ENCODE results near the gene PHC2.

Gene PHC2

DNA sequence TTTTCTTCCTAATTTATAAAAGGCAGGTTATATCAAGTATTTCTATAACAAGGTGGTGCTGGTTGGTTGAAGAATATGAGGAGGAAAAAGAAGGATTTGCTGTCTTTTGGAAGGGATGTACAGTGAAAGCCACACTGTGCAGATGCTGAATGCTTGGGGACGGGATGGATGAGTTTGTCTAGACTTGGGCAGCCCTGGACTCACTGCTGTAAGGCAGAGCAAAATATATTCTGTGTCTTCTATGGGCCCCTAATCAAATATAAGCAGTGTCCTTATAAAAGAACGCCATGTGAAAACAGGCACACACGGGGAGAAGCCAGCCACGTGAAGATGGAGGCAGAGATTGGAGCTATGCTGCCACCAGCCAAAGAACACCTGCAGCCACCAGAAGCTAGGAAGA is 47.4 kb downstream of the PHC2 start:
- Histone ChIP-seq H3K36me3 (ENCODE audit: control insufficient read depth in 1 of 2, insufficient read depth in 2 of 2, low read length in 2 of 2) (peaks cover 0 to 4% of the 10 kb centered on the region in 2 donors), H3K9me3 (ENCODE audit: control insufficient read depth in 1 of 2, low read length in 2 of 2) (no peaks in the 10 kb centered on the region), H3K27ac (ENCODE audit: low read length) (no peak overlapping the region), H3K4me3 (ENCODE audit: low read depth in 1 of 2, low read length in 2 of 2) (no peak overlapping the region), H3K4me1 (ENCODE audit: control insufficient read depth in 1 of 2, insufficient read depth in 2 of 2, low read length in 2 of 2) (peaks cover 5 to 11% of the 10 kb centered on the region in 2 donors), H3K27me3 (ENCODE audit: low read depth, low read length) (no peaks in the 10 kb centered on the region)

DNA sequence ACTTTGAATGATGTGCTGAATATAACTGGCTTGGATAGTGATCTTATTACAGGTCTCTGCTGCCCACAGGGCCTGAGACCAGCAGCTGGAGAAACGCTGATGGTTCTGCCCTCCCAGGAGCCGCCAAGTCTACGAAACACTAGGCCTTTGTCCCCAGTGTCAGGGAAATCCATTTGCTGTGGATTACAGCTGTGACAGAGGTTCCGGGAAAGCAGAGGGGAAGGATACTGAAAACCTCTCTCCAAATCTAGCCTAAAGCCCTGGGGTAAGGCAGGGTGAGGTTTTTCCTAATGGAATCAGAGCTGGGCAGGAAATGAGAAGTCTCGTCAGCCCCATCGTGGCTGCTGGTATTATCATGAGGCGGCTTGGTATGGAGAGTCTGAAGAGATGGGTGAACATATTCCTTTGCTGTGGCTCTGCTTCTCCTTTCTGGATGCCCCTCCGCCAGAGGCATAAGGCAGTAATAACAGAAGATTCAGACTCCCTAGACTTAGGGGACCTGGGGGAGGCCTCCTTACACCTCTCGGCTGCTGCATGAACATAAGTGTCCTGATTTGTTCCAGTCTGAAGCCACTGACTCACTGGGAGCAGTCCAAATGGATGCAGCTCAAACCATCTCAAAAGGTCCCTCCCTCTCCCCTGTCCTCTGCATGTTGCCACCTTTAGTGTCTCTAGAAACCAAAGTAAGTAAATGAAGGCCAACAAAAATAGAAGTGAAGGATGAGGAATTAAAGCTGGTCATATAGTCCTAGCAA is 48.1 kb downstream of the PHC2 start:
- H3K36me3 ChIP-seq (ENCODE audit: control insufficient read depth in 1 of 2, insufficient read depth in 2 of 2, low read length in 2 of 2), result peaks cover 0 to 4% of the 10 kb centered on the region in 2 donors
- peak overlapping the region; percentile 16 for H3K27ac ChIP-seq (ENCODE audit: low read length)
- H3K9me3 ChIP-seq (ENCODE audit: control insufficient read depth in 1 of 2, low read length in 2 of 2), result no peaks in the 10 kb centered on the region
- H3K4me3 ChIP-seq (ENCODE audit: low read depth in 1 of 2, low read length in 2 of 2), result no peak overlapping the region
- H3K4me1 ChIP-seq (ENCODE audit: control insufficient read depth in 1 of 2, insufficient read depth in 2 of 2, low read length in 2 of 2), result peaks cover 5 to 11% of the 10 kb centered on the region in 2 donors
- H3K27me3 ChIP-seq (ENCODE audit: low read depth, low read length), result no peaks in the 10 kb centered on the region

DNA sequence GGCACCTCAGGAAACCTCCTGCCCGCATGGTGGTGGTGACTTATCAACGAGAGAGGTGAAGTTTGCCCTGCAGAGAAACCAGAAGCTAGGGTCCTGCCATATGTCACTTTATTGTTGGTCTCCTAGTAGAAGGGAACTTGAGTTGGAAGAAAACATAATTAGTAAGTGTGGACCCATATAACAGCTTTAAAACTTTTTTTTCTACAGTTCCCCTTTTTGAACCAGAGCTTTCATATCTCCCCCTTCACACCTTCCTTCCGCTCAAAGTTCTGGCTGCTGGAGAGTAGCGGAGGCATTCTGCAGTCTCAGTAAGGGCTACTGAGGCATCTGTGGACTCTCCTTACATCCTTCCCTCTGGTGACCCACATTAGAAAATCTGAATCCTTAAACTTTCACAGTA is 48.9 kb downstream of the PHC2 start:
- Histone ChIP-seq H3K27me3 (ENCODE audit: low read depth, low read length) (no peaks in the 10 kb centered on the region), H3K4me1 (ENCODE audit: control insufficient read depth in 1 of 2, insufficient read depth in 2 of 2, low read length in 2 of 2) (peaks cover 3 to 11% of the 10 kb centered on the region in 2 donors), H3K9me3 (ENCODE audit: control insufficient read depth in 1 of 2, low read length in 2 of 2) (no peaks in the 10 kb centered on the region), H3K4me3 (ENCODE audit: low read depth in 1 of 2, low read length in 2 of 2) (no peak overlapping the region), H3K36me3 (ENCODE audit: control insufficient read depth in 1 of 2, insufficient read depth in 2 of 2, low read length in 2 of 2) (peaks cover 0 to 4% of the 10 kb centered on the region in 2 donors), H3K27ac (ENCODE audit: low read length) (no peak overlapping the region)

DNA sequence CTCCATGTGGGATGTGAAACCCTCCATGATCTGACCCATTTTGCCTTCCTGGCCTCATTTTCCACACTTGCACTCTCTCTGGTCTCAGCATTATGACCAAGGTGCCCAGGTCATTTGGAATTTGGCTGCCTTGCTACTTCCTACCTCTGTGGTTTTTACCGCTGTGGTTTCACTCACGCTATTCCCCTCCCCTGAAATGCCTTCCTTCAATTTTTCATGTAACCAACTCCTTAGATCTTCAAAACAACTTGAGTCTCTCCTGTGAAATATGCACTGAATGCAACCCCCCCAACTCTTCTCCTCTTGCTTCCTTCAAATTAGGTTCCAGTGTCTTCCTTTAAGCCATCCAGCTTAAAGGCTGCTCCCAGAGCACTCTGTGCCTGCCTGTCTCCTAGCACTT is 50.1 kb downstream of the PHC2 start:
- Histone ChIP-seq H3K27me3 (ENCODE audit: low read depth, low read length) (no peaks in the 10 kb centered on the region), H3K36me3 (ENCODE audit: control insufficient read depth in 1 of 2, insufficient read depth in 2 of 2, low read length in 2 of 2) (peaks cover 0 to 4% of the 10 kb centered on the region in 2 donors), H3K27ac (ENCODE audit: low read length) (no peak overlapping the region), H3K4me3 (ENCODE audit: low read depth in 1 of 2, low read length in 2 of 2) (no peak overlapping the region), H3K9me3 (ENCODE audit: control insufficient read depth in 1 of 2, low read length in 2 of 2) (no peaks in the 10 kb centered on the region), H3K4me1 (ENCODE audit: control insufficient read depth in 1 of 2, insufficient read depth in 2 of 2, low read length in 2 of 2) (peaks cover 5 to 11% of the 10 kb centered on the region in 2 donors)

DNA sequence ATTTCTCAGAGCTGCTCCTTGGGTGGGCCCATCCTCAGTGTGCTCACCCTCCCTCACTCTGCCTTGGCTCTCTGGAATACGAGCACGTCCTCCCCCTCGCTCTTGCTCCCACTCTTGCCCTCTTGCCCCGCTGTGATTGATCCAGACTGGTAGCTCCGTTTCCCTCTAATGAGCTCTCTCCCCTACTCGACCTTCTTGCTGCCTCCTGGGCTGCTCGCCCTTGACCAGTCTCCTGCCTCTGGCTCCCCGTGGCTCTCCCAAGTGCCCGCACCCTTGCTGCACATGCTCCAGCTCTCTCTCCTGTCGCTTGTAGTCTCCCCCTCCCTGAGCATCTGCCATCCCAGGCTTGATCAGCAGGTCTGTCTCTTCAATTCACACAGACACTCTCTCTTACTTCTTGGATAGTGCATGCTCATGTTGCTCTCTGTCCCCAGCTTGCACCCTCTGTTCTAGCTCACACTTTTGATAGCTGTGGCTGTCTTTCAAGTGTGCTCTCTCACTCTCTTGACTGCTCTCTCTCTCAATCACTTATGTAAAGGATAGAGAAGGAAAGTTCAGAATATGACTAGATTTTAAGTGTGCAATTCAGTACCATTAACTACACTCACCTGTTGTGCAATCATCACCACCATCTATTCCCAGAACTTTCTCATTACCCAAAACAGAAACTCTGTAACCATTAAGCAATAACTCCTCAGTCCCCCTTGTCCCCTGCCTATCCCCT is 51.1 kb downstream of the PHC2 start:
- no peaks in the 10 kb centered on the region for H3K27me3 ChIP-seq (ENCODE audit: low read depth, low read length)
- no peak overlapping the region for H3K27ac ChIP-seq (ENCODE audit: low read length)
- peaks cover 5 to 16% of the 10 kb centered on the region in 2 donors for H3K4me1 ChIP-seq (ENCODE audit: control insufficient read depth in 1 of 2, insufficient read depth in 2 of 2, low read length in 2 of 2)
- no peaks in the 10 kb centered on the region for H3K9me3 ChIP-seq (ENCODE audit: control insufficient read depth in 1 of 2, low read length in 2 of 2)
- H3K4me3 ChIP-seq (ENCODE audit: low read depth in 1 of 2, low read length in 2 of 2), result no peak overlapping the region
- peaks cover 0 to 4% of the 10 kb centered on the region in 2 donors for H3K36me3 ChIP-seq (ENCODE audit: control insufficient read depth in 1 of 2, insufficient read depth in 2 of 2, low read length in 2 of 2)

DNA sequence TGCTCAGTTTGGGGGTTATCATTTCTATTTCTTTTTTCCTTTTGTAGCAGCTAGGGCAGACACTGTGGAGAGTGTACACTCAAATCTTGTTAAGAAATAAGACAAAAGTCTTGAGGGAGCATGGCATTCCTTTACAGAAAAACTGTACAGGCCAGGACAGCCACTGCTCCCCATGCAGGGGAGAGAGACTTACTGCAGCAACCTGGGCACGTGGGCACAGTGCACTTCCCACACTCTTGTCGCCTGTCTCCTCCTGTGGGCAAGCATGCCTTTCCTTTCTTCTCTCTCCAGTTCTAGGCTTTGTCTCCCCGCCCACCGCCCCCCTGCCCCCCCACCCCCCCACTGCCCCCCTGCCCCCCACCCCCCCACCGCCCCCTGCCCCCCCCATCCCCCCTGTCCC is 51.9 kb downstream of the PHC2 start:
- H3K27ac ChIP-seq (ENCODE audit: low read length), result no peak overlapping the region
- no peaks in the 10 kb centered on the region for H3K27me3 ChIP-seq (ENCODE audit: low read depth, low read length)
- peaks cover 5 to 21% of the 10 kb centered on the region in 2 donors for H3K4me1 ChIP-seq (ENCODE audit: control insufficient read depth in 1 of 2, insufficient read depth in 2 of 2, low read length in 2 of 2)
- peaks cover 0 to 4% of the 10 kb centered on the region in 2 donors for H3K36me3 ChIP-seq (ENCODE audit: control insufficient read depth in 1 of 2, insufficient read depth in 2 of 2, low read length in 2 of 2)
- no peak overlapping the region for H3K4me3 ChIP-seq (ENCODE audit: low read depth in 1 of 2, low read length in 2 of 2)
- H3K9me3 ChIP-seq (ENCODE audit: control insufficient read depth in 1 of 2, low read length in 2 of 2), result no peaks in the 10 kb centered on the region

DNA sequence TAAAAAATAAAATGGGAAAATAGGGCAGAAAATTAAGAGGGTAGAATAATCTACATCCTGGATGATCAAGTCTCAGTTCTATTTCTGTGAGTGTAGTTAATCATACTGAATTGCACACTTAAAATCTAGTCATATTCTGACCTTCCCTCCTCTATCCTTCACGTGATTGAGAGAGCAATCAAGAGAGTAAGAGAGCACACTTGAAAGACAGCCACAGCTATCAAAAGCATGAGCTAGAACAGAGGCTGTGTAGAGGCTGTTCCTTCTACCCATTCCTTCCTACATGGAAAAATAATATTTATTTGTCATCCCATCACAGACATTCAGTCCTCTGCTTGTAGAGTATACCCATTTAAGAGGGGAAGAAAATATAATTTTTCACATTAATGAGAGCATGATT is 52.4 kb downstream of the PHC2 start:
- peaks cover 0 to 4% of the 10 kb centered on the region in 2 donors for H3K36me3 ChIP-seq (ENCODE audit: control insufficient read depth in 1 of 2, insufficient read depth in 2 of 2, low read length in 2 of 2)
- no peak overlapping the region for H3K27ac ChIP-seq (ENCODE audit: low read length)
- no peaks in the 10 kb centered on the region for H3K27me3 ChIP-seq (ENCODE audit: low read depth, low read length)
- H3K4me3 ChIP-seq (ENCODE audit: low read depth in 1 of 2, low read length in 2 of 2), result no peak overlapping the region
- H3K4me1 ChIP-seq (ENCODE audit: control insufficient read depth in 1 of 2, insufficient read depth in 2 of 2, low read length in 2 of 2), result peaks cover 5 to 17% of the 10 kb centered on the region in 2 donors
- H3K9me3 ChIP-seq (ENCODE audit: control insufficient read depth in 1 of 2, low read length in 2 of 2), result no peaks in the 10 kb centered on the region

DNA sequence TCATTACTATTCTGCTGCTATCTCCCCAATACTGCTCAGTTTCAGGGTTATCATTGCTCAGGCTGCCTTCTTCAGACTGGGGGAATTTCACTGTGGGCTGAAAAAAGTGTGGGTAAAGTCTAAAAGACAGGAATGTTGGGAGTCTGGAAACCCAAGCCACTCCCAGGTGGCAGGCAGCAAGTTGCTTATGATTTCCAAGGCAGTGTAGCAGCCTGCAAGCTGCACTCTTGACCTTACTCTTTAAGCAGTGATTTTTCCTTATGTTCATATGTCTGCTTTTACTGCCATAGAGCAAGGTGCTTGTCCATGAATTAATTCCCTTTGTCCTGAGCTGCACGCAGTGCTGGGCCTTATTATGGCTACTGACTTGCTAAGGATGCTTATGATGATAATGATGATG is 53.1 kb downstream of the PHC2 start:
- no peaks in the 10 kb centered on the region for H3K9me3 ChIP-seq (ENCODE audit: control insufficient read depth in 1 of 2, low read length in 2 of 2)
- H3K4me1 ChIP-seq (ENCODE audit: control insufficient read depth in 1 of 2, insufficient read depth in 2 of 2, low read length in 2 of 2), result peaks cover 5 to 17% of the 10 kb centered on the region in 2 donors
- no peak overlapping the region for H3K27ac ChIP-seq (ENCODE audit: low read length)
- peaks cover 0 to 3% of the 10 kb centered on the region in 2 donors for H3K36me3 ChIP-seq (ENCODE audit: control insufficient read depth in 1 of 2, insufficient read depth in 2 of 2, low read length in 2 of 2)
- H3K4me3 ChIP-seq (ENCODE audit: low read depth in 1 of 2, low read length in 2 of 2), result no peak overlapping the region
- no peaks in the 10 kb centered on the region for H3K27me3 ChIP-seq (ENCODE audit: low read depth, low read length)

DNA sequence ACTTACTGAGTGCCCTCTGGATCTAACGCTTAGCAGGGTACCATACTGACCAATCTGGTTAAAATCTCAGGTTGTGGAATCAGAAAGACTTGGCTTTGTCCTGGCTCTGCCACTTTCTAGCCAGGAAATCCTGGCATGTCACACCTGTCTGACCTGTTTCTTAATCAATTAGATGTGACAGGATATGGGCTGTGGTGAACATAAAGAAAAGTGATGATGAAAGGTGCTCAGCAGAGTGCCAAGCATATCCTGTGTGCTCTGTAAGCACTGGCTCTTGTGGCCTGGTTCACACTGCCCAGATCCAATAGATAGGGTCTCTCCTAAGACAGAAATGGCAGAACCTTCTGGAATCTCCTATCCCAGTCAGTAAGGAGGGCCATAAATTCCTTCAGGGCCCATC is 53.9 kb downstream of the PHC2 start:
- H3K27ac ChIP-seq (ENCODE audit: low read length), result no peak overlapping the region
- H3K27me3 ChIP-seq (ENCODE audit: low read depth, low read length), result no peaks in the 10 kb centered on the region
- H3K4me3 ChIP-seq (ENCODE audit: low read depth in 1 of 2, low read length in 2 of 2), result no peak overlapping the region
- H3K9me3 ChIP-seq (ENCODE audit: control insufficient read depth in 1 of 2, low read length in 2 of 2), result no peaks in the 10 kb centered on the region
- H3K36me3 ChIP-seq (ENCODE audit: control insufficient read depth in 1 of 2, insufficient read depth in 2 of 2, low read length in 2 of 2), result no peaks in the 10 kb centered on the region
- H3K4me1 ChIP-seq (ENCODE audit: control insufficient read depth in 1 of 2, insufficient read depth in 2 of 2, low read length in 2 of 2), result peaks cover 5 to 17% of the 10 kb centered on the region in 2 donors

DNA sequence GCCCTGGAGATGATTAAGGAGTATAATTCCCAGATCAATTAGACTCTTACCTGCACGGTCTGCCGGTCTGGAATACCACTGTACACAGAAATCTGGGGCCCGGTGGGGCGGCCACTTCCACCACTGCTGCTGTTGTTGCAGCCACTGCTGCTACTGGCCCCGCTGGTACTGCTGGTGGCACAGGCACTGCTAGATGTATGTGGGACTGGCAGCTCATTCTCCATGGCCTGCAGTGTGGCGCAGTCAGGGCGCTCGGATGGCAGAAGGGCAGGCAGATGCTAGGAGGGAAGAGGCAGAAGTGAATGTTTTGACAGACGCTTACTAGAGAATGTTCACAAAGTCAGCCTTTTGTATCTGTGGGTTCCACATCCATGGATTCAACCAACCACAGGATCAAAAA is 55.6 kb downstream of the PHC2 start:
- no peak overlapping the region for H3K27ac ChIP-seq (ENCODE audit: low read length)
- H3K4me1 ChIP-seq (ENCODE audit: control insufficient read depth in 1 of 2, insufficient read depth in 2 of 2, low read length in 2 of 2), result peaks cover 5 to 17% of the 10 kb centered on the region in 2 donors

DNA sequence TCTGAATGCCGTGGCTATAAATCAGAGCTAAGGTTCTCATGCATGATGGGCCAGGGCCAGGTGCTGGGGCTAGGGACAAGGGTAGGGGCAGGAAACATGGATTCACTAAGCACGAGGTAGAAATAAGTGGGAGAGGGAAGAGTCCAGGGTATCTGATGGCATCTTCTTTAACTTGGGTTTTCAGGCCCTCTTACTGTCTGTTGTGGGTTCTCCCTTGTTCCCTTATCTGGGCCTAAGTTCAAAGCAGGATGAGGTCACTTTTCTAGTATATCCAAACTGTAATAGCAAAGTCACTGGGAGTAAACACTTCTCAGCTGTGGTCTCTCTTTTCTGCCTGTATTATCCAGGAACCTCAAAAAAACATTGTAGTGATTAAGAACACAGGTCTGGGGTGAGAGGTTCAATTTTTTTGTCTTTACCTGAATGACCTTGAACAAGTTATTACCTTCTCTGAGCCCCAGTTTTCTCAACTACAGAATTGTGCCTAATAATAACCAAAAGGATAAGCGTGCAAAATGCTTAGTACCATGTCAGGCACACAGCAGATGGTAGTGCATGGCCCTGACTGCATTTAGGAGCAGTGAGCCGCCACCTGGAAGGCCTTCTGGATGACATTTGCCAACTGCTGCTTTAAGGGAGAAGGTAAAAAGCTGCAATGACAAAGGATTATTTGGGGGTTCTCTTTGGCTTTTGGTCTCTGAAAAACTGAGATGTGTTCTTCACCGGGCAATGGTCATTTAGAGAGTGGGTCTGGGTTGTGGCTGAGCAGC is 56.4 kb downstream of the PHC2 start:
- Histone ChIP-seq H3K4me1 (ENCODE audit: control insufficient read depth in 1 of 2, insufficient read depth in 2 of 2, low read length in 2 of 2) (peaks cover 5 to 17% of the 10 kb centered on the region in 2 donors), H3K27me3 (ENCODE audit: low read depth, low read length) (no peaks in the 10 kb centered on the region), H3K9me3 (ENCODE audit: control insufficient read depth in 1 of 2, low read length in 2 of 2) (no peaks in the 10 kb centered on the region), H3K4me3 (ENCODE audit: low read depth in 1 of 2, low read length in 2 of 2) (no peak overlapping the region), H3K27ac (ENCODE audit: low read length) (peak overlapping the region; percentile 32), H3K36me3 (ENCODE audit: control insufficient read depth in 1 of 2, insufficient read depth in 2 of 2, low read length in 2 of 2) (no peaks in the 10 kb centered on the region)

More for the DNA sequence above, 55.6 kb downstream of the PHC2 start:
- Histone ChIP-seq H3K9me3 (ENCODE audit: control insufficient read depth in 1 of 2, low read length in 2 of 2) (no peaks in the 10 kb centered on the region), H3K4me3 (ENCODE audit: low read depth in 1 of 2, low read length in 2 of 2) (no peak overlapping the region), H3K27me3 (ENCODE audit: low read depth, low read length) (no peaks in the 10 kb centered on the region), H3K36me3 (ENCODE audit: control insufficient read depth in 1 of 2, insufficient read depth in 2 of 2, low read length in 2 of 2) (no peaks in the 10 kb centered on the region)
